AG08395 (cell line): ENCODE measurements around the gene MKS1.

Experiments
- DNase-seq: peaks from one replicate; pipeline ENCODE4 v3.0.0; 2012; ENCODE audit warnings: mixed read lengths, low spot score

MKS1 gene

DNA sequence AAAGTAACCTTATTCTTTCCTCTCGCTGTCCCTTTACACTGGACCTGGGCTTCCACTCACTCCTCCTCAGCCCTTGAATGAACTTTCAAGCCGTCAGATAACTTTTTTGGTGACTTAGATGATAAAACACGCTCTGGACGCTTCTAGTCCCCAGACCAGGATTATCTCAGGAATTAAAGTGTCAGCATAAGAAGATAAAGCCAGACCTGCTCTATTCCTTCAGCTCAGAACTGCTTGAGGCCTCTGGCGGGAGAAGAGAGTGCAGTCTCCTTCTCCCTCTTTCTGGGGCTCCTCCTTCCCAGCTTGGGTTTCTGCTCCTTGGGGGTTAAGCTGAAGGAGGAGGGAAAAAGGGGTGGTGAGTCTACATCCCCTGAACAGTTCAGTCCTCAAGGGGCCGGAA is 25.9 kb upstream of the MKS1 start:
- no peak for DNase-seq

DNA sequence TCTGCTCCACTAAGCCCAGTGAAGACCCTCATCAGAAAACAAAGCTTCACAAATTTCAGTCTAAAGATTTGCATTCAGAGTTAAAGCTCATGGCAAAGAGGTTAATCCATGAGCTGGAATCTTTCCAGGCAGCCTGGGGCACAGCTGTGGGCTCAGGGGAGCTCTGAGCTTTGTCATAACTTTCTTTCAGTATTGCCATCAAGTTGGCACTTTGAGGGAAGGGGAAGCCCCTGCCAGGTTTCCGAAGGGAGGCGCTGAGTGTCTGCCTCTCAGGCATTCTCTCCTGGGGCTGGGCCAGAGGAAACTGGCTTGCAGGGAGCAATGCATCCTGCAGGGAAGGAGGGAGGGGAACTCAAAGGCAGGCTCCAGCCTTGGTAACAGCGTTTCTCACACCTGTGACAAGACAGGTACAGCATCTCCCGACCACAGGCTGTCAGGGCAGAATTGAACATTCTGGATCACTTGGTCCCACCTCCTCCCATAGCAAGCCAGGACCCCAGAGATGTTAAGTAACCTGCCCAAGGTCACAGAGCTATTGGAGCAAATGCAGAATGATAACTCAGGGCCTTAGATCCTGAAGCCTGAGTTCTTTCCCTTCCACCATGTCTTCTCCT is 23.2 kb upstream of the MKS1 start:
- DNase-seq = no peak

DNA sequence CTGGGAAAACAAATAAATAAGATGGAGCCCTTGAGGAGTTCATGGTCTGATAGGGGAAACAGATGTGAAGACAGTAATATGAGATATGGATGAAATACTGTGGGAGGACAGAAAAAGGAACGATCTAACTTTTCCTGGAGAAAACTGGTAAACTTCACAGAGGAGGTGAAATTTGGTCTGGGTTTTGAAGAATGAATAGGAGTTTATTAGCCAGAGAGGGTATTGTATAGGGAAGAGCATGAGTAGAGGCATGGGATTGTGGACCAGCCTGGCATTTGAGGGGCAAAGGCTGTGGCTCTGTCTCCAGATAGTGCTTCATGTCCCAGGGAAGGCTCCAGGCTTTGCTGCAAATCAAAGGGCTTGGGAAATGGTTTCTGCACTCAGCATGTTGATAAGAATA is 20.9 kb upstream of the MKS1 start:
- DNase-seq = no peak

DNA sequence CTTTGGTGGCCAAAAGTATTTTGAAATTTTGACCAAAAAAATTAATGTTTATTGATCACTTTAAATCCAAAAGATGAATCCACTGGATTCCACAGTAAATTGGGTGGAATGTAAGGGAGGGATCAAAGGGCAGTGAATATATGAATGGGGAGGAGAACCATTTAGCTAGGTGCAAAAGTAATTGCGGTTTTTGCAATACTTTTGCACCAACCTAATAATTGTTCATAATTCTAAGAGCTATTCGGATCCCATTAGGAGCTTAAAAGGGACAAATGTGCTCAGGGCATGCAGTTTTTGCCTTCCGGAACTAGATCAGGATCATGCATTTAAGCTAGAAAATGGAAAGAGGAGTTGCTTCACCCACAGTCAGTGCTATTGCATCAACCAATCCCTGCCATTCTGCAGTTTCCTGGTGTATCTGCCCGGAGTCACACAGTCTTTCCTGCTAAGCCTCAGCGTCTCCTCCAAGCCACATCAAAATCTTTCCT is 19.1 kb upstream of the MKS1 start, which contains the start of gene LPO:
LPO (plus strand) TSS at position 438 of the 488 bp plus-strand sequence. CDS start 4,396 bp downstream, outside the sequence.
- no peak for DNase-seq

DNA sequence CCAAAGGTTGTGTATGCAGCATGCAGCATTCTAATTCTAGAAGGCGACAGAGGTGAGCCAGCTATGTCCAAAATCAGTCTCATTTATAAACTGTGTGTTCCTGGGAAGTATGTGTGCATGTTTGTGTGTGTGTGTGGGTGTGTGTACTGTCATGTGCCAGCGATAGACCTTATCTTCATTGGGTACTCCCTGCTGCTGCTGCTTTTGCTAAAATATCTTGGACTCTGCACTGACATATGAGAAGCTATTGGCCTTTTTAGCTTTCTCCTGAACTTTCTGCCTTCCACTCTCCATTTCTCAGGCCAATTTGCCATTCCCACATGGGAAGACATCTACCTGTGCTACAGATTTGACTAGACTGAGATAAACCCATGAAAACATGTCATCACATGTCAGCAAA is 17.3 kb upstream of the MKS1 start:
- no peak for DNase-seq

DNA sequence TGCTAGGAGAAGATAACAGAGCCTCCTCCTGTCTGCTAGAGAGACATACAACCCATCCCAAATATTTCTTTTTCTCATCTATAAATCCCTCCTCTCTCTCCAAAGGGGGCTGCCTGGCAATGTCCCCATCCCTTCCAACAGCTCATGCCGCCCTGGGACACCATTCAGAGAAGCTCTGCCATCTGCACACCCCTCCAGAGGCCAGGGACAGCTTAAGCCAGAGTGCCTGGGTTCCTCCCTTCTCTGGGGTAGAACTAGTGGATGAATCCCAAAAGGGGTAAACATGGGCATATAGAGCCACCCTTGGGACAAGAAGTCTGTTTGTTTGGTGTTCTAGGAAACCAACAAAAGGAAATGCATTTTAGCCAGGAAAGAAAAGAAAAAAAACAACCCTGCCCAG is 16.8 kb upstream of the MKS1 start:
- DNase-seq = no peak

DNA sequence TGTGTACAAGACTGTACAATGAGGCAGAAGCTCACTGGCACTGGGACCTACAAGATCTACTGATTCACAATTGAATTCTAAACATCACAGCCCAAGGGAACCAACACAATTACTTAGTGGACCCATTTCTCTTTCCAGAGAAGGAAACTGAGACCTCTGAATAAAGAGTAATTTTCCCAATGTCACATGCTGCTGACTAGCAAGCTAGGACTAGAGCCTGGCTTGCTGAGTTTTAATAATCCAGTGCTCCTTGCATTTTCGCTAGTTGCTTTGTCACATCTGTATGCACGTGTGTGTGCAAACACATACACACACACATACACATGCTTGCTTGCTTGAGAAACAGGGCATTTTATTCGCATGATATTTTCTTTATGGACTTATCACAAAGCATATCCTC is 15.5 kb upstream of the MKS1 start:
- DNase-seq = no peak

DNA sequence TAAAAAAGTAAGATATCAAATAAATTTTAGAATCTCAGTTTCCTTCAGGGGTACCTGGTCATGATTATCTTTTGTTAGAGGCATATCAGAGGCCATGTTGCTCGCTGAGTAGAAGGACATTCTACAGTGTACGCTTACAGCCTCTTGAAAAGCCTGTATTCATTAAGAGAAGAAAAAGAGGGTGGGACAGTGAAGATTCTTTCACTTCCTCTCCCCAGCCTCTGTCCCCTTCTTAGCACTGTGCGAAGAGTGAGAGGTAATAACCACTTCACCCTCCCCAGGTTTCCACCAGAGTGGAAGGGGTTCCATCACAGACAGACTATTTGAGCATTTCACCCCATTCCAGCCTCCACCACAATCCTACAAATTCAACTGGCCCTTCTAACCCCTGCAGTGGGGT is 14.5 kb upstream of the MKS1 start:
- DNase-seq = no peak

DNA sequence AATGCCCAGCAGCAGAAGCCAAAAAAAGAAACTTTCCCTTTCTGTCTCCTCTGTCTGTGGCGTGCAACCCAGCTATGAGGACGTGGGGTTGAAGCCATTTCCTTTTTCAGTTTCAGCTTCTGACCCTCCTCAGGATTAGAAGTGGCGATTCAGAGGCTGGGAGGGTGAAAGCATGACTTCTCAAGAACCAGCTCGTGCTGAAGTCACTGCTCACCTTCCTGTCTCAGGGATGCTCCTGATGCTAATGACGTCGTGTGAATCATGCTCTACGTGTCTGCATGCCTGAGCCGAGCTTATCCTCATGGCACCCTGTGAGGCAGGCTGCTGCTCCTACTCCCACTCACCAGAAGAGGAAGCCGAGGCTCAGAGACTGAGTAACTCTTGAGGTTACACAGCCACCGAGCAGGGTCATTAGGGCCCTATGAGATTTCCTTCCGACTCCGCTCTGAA is 13.7 kb upstream of the MKS1 start:
- DNase-seq = peak; percentile 64

DNA sequence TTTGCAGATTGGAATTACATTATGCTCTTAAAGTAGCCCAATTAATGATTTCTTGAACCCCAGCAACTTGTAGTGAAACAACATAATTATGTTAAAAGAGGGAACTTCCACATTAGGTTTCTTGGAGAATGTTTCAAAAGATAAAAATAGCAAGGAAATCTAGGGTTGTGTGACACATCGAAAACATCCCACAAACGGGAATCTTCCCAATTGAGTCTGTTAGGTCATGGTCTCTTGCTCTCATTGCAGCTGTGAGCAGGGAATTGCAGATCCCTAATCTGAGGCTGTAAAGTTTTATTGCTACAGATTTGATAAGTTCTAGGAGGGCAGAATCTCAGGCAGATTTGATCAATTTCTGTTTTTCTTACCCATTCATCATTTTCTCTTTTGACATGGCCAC is 12.6 kb upstream of the MKS1 start:
- peak; percentile 74 for DNase-seq

DNA sequence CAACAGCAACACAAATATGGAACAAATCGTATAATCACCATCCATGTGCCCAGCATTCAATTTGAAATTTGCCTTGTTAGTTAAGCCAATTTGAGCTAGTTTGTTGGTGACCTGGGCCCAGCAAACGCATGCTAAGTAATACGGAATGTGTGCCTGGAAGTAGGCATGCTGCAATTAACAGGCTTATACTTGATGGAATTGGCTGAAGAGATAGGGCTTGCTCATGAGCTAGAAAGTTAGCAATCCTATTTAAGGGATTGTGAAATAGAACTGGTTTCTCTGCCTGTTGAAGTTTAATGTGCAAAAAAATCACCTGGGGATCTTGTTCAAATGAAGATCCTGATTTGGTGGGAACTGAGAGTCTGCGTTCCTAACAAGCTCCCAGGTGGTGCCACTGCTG is 10.8 kb upstream of the MKS1 start:
- DNase-seq = no peak

DNA sequence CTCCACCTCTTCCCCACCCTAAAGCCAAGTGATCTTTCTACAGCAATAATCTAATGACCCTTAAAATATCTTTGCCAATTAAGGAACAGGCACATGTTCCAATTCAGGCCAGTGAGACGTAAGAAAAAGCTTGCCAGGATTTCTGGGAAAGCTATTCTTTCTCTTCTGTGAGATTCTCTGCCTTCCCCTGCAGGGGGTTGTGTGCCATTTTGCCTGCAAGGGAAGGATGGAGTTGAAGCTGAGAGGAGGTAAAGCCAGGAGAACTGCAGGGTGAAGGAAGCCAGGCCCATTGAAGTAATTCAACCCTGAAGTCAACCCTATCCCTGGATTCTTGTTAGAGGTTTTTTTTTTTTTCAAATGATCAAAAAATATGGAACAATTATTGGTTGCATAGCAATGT is 10.3 kb upstream of the MKS1 start:
- DNase-seq = no peak

DNA sequence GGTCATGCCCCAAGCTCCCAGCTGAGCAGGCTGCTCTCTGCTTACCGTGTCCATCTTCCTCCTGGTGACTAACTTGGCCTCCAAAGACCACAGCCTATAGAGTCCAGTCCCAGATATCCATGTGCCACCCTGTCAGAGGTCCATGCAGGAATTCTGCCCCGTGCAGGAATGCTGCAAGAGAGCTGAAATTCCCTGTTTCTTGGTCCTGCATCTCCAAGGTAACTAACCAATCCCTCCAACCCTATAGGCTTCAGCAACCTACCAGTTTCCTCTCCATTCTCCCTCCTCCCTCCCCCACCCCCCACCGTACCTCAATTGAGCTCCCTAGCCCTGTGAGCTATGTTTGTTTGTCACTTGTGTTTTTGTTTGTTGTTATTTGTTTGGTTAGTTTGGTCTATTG is 9.6 kb upstream of the MKS1 start:
- DNase-seq = no peak

DNA sequence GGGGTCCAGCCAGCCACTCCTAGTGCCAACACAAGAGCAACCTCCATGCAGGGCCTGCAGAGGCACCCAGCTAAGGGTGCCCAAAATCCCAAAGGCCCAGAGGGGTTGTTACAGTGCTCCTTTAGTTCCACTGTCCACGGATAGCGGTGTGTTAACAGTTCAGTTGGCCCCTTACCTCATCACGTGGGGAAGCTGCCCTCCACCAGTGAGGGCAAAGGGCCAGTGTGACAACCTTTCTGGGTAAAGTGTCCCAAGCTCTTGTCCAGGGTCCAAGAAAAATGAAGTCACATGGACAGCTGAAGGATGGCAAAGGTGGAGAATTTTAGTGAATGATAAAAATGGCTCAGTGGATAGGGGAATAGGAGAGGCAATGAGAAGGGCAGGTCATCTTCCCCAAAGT is 8.7 kb upstream of the MKS1 start:
- DNase-seq = no peak

DNA sequence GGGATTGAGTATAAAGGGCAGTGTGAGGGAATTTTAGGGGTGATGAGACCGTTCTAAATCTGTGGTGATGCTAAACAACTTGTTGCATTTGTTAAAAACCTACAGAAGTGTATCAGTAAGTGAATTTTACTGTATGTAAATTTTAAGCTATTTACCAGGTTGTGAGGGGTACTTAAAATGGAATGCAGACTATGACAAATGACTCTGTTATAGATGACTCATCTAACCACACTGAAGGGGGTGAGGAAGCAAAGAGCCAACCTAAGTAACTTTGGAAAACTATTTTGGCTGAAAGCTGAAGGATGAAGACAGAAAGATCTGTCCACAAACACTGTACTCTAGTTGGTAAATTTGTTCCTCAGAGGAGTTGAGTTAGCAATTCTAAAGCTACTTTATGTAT is 5.3 kb upstream of the MKS1 start:
- peak; percentile 54 for DNase-seq

DNA sequence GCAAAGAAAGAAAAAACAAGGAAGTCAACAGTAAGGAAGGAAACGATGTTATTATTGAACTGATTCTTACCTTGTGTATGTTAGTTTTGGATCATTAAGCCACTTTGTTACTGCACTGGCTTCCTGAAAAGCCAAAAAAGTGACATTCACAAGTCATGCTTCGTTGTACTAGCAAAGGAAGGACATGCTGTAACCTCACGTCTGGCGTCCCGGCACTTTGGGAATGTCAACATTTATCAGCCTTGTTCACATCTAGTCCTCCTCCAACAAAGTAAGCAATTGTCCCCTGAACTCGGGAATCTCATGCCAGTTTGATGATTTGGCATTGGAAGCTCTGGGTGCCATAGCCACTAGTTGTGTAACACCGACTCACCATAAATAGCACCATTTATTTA is 731 bp upstream of the MKS1 start:
- DNase-seq = no peak

DNA sequence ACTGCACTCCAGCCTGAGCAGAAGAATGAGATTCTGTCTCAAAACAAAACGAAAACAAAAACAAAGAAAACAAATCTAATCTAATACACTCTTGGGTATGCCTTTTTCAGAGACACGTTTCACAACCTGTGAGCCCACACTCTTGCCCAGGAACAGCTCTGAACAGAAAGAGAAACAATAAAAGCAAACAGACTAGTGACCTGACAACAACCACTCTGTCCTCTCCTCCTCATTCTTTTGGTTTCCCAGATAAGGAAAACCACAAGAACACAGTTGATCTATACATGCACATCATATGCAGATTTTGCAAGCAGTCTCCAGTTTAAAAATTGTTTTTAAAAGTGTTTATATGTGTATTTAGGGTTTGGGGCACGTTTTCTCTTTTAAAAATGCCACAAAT is 1.3 kb downstream of the MKS1 start:
- no peak for DNase-seq

DNA sequence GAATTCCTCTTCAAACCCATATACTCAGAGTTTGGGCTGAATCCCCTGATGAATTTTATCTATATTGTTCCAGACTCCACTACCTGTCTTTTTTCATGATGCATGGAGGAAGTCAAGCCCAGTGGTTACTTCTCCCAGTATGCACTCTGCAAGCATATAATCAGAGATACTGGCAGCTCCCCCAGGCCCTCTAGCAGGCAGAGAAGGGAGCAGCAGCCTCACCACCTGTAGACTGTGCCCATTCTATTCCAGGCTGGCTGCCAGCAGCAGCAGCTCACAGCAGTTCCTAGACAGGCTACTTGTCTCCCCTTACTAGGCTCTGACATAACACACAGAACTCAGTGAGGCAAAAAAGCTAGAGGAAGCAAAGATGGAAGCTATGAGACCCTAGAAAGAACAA is 3.4 kb downstream of the MKS1 start:
- no peak for DNase-seq

DNA sequence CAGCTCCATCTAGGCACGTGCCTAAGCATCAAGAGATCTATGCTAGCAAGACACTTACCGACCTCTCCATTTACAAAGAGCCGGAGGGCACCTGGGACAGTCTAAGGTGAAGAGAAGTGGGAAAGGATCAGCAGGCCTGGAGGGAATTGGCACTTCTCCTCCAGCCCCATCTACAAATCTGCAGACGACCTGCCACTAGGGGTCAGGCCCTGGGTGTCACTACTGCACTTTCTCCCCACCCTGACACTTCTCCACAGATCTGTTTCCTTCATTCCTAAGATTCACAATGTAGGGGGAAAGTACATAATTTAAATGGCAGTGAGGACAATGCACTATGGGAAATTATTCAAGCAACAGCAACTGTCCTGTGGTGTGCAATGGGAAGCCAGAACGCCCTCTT is 8.1 kb downstream of the MKS1 start:
- no peak for DNase-seq

DNA sequence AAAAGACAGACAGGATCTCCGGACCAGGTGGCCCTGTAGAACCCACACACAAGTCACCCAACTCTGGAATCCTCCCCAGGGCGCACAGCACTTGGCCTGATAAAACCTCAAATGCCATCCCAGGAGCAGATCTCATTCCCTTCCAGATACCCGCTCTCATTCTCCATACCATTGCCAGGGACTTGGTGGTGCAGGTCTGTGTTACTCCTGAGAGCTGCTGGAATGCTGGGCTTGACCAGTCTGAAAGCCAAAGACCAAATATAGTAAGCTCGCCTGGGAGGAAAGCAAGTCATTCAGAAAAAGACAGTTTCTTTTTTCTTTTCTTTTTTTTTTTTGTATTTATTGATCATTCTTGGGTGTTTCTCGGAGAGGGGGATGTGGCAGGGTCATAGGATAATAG is 10.7 kb downstream of the MKS1 start:
- no peak for DNase-seq

DNA sequence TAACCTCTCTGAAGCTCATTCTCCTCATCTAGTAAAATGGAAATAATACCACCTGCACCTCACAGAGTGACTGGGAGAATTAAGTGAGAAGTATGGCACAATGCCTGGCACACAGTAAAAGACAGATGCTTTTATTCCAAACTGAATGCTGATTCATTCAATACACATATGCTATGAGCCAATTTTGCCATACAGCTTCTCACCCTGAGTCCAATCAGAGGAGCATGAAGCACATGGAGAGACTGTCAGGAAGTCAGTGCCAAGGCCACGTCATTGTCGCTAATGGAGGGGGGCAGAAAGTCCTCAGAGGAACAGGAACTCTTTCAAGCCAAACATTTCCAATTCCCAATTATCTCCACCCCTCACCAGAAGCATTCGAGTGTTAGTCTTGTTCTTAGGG is 11.6 kb downstream of the MKS1 start:
- DNase-seq = no peak

DNA sequence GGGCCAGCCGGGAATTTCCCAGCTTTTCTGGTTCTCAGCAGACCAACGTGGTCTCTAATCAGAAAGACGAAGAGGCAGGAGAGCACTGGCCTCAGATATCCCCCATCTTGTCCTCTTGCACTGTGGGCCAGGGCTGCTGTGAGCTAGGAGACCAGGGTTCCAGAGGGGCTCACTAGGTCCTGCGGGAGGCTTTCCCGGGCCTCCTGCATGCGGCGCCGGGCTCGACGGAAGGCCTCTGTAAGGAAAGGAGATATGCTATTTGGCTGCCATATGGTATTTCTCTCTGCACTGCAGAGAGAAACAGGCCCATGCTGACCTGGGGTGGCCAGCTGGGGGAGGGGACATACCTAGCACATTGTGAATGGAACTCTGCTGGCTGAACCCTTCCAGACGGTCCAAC is 13.1 kb downstream of the MKS1 start:
- no peak for DNase-seq

DNA sequence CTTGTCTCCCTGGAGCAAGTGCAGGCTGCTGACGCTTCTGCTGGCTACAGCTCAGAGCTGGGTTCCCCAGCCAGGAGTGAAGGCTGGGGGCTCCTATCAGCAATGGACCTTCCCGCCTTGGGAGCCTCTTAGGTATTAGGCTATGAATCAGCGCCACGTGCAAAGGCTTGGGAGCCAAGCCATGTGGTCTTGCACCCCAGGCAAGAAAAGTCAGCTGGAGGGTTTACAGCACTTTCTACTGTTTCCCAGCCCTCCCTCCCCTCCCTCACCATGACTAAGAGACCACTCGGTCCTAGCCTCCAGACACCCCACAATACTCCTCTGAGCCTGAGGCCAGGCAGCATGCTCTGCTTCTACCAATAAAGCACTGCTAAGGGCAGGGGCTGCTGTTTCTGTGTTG is 14.3 kb downstream of the MKS1 start:
- DNase-seq = no peak

DNA sequence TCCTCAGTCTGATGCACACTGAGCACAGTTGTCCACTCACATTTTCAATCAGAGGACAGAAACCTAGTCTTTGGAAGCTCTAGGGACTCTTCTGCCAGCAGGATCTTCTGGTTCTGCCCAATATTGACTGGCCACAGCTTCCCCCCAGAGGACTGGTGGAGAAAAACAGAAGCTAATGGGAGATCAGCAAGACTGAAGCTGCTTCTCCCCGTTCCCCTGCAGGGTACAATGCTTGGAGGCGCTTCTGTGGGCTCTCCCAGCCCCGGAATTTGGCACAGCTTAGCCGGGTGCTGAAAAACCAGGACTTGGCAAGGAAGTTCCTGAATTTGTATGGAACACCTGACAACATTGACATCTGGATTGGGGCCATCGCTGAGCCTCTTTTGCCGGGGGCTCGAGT is 16.2 kb downstream of the MKS1 start:
- DNase-seq = no peak
